HG02852 (cell line): ENCODE measurements around the gene SYTL3.

Source experiments
- ATAC-seq: cut with Tn5 transposase; IDR thresholded peaks from one replicate; pipeline ENCODE4 v1.9.1; 2021; ENCODE audit warnings: mild to moderate bottlenecking, moderate library complexity; ENCODE audit not compliant: unreplicated experiment

SYTL3 gene

DNA sequence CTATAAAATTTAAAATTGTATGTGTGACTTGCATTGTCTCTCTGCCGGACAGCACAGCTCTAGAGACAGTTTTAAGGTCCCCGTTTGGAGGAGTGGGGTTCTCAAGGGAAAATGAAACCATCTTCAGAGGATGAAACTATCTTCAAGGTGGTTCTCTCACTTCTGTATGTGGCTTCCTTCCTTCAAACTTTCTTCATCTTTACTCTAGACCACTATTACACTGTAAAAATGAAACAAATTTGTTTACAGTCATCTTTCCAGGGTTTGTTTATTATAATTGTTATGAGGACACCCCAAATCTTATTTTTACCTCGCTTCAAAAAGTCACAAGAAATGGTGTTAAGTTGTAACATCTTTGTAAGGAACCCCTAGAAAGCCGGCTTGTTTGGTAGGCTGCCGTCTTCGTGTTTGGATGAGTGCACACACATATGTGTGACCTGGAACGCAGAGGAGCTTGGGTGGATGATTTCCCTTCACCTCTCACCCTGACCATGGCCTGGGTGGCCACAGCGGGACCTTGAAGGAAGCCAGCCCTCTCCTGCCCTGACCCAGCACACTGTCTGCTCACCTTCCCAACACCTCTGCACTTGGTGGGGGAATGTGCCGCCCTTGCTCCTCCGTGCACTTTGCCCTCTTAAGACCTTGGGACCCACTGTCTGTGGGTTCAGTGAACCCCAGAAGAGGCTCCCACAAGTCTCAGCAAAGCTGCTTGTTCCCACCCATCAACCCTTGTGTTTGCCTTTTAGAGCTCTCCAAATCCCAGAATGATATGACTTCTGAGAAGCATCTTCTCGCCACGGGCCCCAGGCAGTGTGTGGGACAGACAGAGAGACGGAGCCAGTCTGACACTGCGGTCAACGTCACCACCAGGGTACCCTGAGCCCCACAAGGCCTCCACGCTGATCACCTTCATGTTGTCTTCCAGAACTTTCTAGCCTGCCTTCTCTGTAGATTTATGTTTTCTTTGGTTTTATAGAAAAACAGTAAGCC is 67.8 kb downstream of the SYTL3 start:
- peak; percentile 68 for ATAC-seq

GRCh38 chr6:158718461-158719046 is 68.7 kb downstream of the SYTL3 start:
- ATAC-seq = no peak

- no peak for ATAC-seq
Observed at GRCh38 chr6:158722176-158722729, 72.4 kb downstream of the SYTL3 start.

GRCh38 chr6:158725704-158726103 is 75.8 kb downstream of the SYTL3 start:
- ATAC-seq = no peak

GRCh38 chr6:158729906-158730540 is 80.2 kb downstream of the SYTL3 start:
- ATAC-seq = no peak

DNA sequence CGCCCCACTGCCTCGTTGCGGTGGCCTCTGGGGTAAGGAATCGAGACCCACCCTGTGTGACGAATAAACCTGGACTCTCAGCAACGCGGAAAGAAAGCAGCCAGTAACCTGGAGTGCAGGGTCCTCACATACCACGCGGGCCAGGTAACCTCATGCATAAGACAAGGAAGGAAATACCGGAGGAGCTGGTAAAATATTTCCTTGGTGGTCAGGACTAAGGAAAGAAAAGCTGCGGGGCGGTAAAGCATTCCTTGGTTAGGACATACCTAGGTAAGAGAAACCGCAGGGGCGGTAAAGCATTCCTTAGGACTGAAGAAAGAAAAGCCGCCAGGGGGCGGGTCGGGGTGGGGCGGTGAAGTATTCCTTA is 80.7 kb downstream of the SYTL3 start:
- ATAC-seq = no peak

DNA sequence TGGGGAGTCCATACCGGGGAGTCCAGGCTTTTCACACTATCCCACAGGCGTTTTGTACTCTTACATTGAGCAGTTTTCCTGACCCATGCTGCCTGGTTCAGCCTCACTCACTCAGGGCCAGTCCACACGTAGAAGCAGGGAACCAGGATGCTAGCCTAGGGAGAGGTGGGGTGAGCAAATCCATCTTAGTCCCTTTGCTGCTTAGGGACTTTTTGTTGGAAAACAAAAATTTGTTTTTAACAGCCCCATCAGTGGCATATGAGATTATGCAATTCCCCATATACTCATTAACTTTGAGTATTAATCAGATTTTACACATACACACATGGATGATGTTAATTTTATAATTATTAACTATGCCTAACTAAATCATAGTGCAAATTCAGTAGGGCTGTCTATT is 85.2 kb downstream of the SYTL3 start:
- ATAC-seq = no peak

DNA sequence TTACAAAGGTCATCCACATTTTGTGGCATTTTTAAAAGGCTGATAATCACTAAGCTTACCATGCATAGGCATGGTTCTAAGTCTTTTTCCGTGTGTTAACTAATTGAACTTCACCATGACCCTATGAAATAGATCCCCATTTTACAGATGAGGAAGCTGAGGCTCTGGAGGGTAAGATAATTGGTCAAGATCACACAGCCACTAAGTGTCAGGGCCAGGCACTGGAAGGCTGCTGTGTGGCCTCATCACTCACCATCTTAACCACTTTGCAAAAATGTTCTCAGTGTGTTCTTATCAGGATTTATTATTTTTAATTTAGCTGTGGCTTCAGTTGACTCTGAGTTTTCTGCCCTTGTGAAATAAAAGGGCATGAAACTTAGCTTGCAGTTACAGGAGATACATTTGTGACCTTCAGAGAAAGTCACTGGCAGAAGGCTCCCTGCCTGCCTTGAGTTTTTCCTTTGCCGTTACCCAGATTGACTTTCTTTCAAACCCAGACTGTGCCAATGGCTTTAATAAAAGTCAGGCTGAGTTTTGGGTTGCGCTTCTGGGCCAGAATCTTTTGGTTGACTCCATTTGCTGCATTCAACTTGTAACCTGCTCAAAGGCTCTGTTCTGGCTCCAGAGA is 87.3 kb downstream of the SYTL3 start:
- ATAC-seq = no peak

GRCh38 chr6:158737710-158738615 is 88.1 kb downstream of the SYTL3 start:
- ATAC-seq = no peak

- no peak for ATAC-seq
Observed at GRCh38 chr6:158739673-158740072, 89.8 kb downstream of the SYTL3 start.

DNA sequence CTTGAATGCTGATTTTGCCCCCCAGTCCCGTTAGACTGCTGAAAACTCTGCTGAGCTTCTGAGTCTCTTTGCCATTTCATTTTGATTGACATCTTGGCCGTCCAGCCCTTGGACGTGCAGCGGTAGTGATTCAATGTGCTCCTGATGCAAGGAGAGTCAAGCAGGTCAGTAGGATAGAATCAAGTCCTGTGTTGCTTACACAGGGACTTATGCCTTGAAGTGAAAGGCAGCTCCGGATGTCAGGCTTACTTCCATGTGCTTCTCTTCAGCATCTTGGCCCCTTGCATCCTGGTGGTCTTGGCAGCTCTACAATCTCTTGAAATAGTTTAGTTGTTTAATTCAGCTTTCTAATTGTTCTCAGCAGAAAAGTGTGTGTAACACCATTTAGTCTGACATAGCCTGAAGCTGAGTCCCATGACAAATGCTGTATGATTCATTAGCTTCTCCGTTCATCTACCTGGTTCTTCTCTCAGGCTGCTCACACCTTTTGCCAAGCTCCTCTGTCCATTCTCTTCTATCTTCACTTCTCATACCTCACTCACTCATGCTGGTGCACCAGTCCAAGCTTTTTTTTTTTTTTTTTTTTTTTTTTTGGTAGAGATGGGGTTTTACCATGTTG is 93.3 kb downstream of the SYTL3 start:
- ATAC-seq = no peak

- no peak for ATAC-seq
Observed at GRCh38 chr6:158744986-158745430, 95.2 kb downstream of the SYTL3 start.

DNA sequence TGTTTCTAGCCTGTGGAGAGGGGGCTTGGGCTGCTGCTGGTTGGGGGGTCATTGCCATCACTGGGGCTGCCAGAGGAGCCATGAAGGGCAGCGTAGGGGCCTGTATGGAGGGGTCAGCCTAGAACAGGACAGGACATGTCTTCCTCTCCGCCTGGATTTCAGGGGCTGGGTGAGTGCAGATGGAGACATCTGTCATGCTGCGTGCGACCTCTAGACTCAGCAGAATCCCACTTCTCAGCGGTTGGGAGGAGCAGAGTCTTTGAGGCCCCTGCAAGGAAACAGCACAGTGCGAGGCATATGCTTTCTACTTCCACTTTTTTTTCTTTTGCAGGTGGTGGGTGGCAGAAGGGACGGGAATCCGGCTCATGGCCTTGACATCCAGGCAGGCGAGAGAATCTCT is 101.4 kb downstream of the SYTL3 start:
- ATAC-seq = no peak

DNA sequence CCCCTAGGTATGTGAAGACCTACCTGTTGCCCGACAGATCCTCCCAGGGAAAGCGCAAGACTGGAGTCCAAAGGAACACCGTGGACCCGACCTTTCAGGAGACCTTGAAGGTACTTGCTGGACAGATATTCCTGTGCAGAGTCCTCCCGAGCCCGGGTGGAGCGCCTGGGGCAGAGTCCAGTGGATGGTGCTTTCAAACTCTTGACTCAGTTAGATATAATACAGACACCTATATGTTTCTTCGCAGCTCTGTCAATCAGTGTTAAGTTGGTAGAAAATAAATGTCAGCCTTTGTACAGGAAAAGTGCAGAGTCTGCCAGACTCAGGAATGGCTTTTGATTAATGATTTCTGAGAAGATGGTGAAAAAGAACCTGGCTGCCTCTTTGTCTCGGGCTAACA is 102.1 kb downstream of the SYTL3 start:
- no peak for ATAC-seq

DNA sequence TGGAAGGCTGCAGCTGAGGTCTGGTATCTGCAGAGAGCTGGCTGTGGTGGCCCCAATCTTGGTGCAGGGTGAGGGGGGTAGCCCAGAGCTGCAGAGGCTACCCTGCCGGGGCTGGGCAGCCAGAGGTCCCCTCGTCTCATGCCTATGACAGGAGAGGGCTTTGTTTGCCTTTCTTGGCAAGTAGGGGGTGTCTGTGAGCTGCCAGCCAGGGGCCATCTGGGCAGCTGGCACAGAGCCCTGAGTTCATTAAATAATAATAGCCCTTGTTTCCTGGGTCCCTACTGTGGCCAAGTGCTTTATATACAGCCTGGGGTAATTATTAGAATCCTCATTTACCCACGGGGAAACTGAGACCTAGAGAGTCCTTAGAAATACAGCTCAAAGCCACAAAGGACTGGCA is 102.8 kb downstream of the SYTL3 start:
- no peak for ATAC-seq

DNA sequence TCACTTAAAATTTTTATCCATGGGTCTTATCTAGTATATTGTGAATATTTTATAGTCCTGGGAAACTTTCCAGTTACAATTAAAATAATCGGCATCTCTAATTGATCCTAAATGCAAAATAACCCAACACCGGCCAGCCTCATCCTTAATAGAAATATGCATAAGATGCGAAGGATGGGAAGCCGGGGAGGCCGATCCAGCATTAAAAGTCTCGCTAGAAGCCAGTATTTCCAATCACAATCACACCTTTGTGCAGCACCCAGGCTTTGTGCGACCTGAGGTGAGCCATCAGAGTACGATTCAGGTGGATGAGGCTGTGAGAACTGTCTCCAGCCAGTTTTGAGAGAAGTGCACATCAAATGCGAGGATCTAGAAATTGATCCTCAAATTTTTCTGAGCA is 104.0 kb downstream of the SYTL3 start:
- ATAC-seq = no peak

DNA sequence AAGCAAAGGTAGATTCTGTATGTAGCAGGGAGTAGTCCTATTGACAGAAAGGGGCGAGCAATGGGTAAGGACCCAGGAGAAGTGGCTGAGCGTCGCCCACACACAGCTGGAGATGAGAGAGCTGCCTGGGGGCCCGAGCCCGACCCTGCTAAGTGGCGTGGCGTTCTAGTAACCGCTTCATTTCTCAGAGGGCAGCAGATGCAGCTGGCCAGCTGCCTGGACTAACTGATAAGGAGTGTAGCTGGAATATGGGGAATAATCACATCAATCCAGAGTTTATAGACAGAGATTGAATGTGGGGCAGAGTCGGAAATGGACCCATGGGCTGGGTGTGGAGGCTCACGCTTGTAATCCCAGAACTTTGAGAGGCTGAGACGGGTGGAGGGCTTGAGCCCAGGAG is 104.9 kb downstream of the SYTL3 start:
- ATAC-seq = no peak

- ATAC-seq = no peak
Observed at GRCh38 chr6:158755636-158756035, 105.8 kb downstream of the SYTL3 start.

- ATAC-seq = no peak
Observed at GRCh38 chr6:158756126-158756525, 106.3 kb downstream of the SYTL3 start.
